Neural progenitor cell (in vitro differentiated cells): ENCODE measurements around the gene KIAA1549. TPM values are rescaled to one million over a fixed set of nuclear protein-coding genes. Genes with fewer than 3 reads are reported as not detected.

ENCODE experiments used
- DNase-seq: peaks from one replicate; pipeline ENCODE4 v3.0.0-alpha.2; 2016; ENCODE audit warnings: low spot score
- H2AFZ ChIP-seq: fragments of 200-600 bp; sonication (generic); replicated peaks from 2 replicates; pipeline ENCODE4 v1.6.1; 2016; ENCODE audit warnings: antibody characterized with exemption
- H3F3A ChIP-seq: fragments of 200-600 bp; sonication (generic); 2 replicates; pipeline ENCODE4 v1.6.1; 2016; ENCODE audit warnings: antibody characterized with exemption, low read depth
- H3K27ac ChIP-seq: fragments of 200-600 bp; sonication (generic); 2 replicates; pipeline ENCODE4 v1.5.1; 2016; ENCODE audit warnings: mild to moderate bottlenecking
- H3K27me3 ChIP-seq: fragments of 200-600 bp; sonication (generic); 2 replicates; pipeline ENCODE4 v1.6.1; 2016; ENCODE audit warnings: mild to moderate bottlenecking, moderate library complexity
- H3K36me3 ChIP-seq: fragments of 200-600 bp; sonication (generic); 2 replicates; pipeline ENCODE4 v1.5.1; 2016
- H3K4me1 ChIP-seq: fragments of 200-600 bp; sonication (generic); 2 replicates; pipeline ENCODE4 v1.6.1; 2016; ENCODE audit warnings: mixed run types
- H3K4me2 ChIP-seq: fragments of 200-600 bp; sonication (generic); 2 replicates; pipeline ENCODE4 v1.6.1; 2016
- H3K4me3 ChIP-seq: fragments of 200-600 bp; sonication (generic); 2 replicates; pipeline ENCODE4 v1.5.1; 2016
- H3K79me2 ChIP-seq: fragments of 200-600 bp; sonication (generic); 2 replicates; pipeline ENCODE4 v1.6.1; 2016; ENCODE audit warnings: low read depth
- H3K9ac ChIP-seq: fragments of 200-600 bp; sonication (generic); 2 replicates; pipeline ENCODE4 v1.6.1; 2016
- H3K9me3 ChIP-seq: fragments of 200-600 bp; sonication (generic); 2 replicates; pipeline ENCODE4 v1.5.1; 2016; ENCODE audit warnings: low read depth
- H4K20me1 ChIP-seq: fragments of 200-600 bp; sonication (generic); 2 replicates; pipeline ENCODE4 v1.6.1; 2016; ENCODE audit warnings: low read depth
- H3K27ac Mint-ChIP-seq: 3 replicates; pipeline ENCODE4 v1.8.0; 2021; ENCODE audit warnings: mixed read lengths
- H3K27me3 Mint-ChIP-seq: 2 replicates; pipeline ENCODE4 v1.8.0; 2022; ENCODE audit warnings: low read depth, mild to moderate bottlenecking, inconsistent platforms, moderate library complexity, mixed read lengths; ENCODE audit not compliant: insufficient read depth
- H3K36me3 Mint-ChIP-seq: 3 replicates; pipeline ENCODE4 v1.8.0; 2021; ENCODE audit warnings: mixed read lengths
- H3K4me1 Mint-ChIP-seq: 3 replicates; pipeline ENCODE4 v1.8.0; 2021; ENCODE audit warnings: mixed read lengths
- H3K4me3 Mint-ChIP-seq: 3 replicates; pipeline ENCODE4 v1.8.0; 2021; ENCODE audit warnings: mild to moderate bottlenecking, moderate library complexity, mixed read lengths
- H3K9me3 Mint-ChIP-seq: 3 replicates; pipeline ENCODE4 v1.8.0; 2020; ENCODE audit warnings: mixed read lengths
- EZH2 ChIP-seq: fragments of 200-600 bp; sonication (generic); IDR thresholded peaks from 2 replicates; pipeline ENCODE4 v1.6.1; 2017; ENCODE audit warnings: antibody characterized with exemption, mild to moderate bottlenecking, moderate library complexity
- EZH2phosphoT487 ChIP-seq: fragments of 200-600 bp; sonication (generic); IDR thresholded peaks from 2 replicates; pipeline ENCODE4 v1.6.1; 2017; ENCODE audit warnings: antibody characterized with exemption
- total RNA-seq: library from RNA; depleted of rRNA; stranded (reverse); fragments of >200 nt; gene quantifications from 2 replicates; pipeline ENCODE4 v1.2.3, GENCODE V29; 2015; ENCODE audit warnings: low replicate concordance
- TF ChIP-seq, protein P1 (sequence below): fragments of 200-600 bp; sonication (generic); IDR thresholded peaks from 2 replicates; pipeline ENCODE4 v1.5.1; 2017; ENCODE audit warnings: antibody characterized with exemption, mild to moderate bottlenecking

Gene KIAA1549
- total RNA-seq, 1 donor from 2014 or later = 4.8 TPM

DNA sequence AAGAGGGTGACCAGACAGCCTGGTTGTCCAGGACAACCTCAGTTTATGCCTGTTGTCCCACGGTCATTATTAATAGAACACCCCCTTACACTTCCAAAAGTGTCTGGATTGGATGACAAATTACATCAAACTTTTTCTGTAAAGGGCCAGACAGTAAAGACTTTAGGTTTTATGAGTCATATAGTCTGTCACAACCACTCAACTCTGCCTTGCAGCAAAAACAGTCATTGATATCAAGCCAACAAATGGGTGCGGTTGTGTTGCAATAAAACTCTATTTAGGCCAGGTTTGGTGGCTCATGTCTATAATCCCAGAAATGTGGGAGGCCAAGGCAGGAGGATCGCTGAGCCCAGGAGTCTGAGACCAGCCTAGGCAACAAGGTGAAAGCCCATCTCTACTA lies 116.5 kb downstream of the KIAA1549 start:
- Histone ChIP-seq H3K27me3 (no peaks in the 10 kb centered on the region), H3K27ac (no peak overlapping the region), H3K79me2 (no peaks in the 10 kb centered on the region), H4K20me1 (no peaks in the 10 kb centered on the region), H3K4me1 (no peaks in the 10 kb centered on the region), H3K9ac (no peak overlapping the region), H2AFZ (no peak overlapping the region), H3K4me3 (no peak overlapping the region), H3K36me3 (no peaks in the 10 kb centered on the region), H3K4me2 (no peak overlapping the region), H3F3A (no peaks in the 10 kb centered on the region), H3K9me3 (no peaks in the 10 kb centered on the region)
- Mint-ChIP-seq H3K4me3 (no peak overlapping the region), H3K9me3 (no peaks in the 10 kb centered on the region), H3K27ac (no peak overlapping the region), H3K27me3 (peaks cover 2% of the 10 kb centered on the region), H3K36me3 (peaks cover 45% of the 10 kb centered on the region), H3K4me1 (no peaks in the 10 kb centered on the region)
- no peak for DNase-seq
- TF ChIP-seq EZH2 (no peak), EZH2phosphoT487 (no peak)
- TF ChIP-seq, protein P1, sequence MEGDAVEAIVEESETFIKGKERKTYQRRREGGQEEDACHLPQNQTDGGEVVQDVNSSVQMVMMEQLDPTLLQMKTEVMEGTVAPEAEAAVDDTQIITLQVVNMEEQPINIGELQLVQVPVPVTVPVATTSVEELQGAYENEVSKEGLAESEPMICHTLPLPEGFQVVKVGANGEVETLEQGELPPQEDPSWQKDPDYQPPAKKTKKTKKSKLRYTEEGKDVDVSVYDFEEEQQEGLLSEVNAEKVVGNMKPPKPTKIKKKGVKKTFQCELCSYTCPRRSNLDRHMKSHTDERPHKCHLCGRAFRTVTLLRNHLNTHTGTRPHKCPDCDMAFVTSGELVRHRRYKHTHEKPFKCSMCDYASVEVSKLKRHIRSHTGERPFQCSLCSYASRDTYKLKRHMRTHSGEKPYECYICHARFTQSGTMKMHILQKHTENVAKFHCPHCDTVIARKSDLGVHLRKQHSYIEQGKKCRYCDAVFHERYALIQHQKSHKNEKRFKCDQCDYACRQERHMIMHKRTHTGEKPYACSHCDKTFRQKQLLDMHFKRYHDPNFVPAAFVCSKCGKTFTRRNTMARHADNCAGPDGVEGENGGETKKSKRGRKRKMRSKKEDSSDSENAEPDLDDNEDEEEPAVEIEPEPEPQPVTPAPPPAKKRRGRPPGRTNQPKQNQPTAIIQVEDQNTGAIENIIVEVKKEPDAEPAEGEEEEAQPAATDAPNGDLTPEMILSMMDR = no peak

DNA sequence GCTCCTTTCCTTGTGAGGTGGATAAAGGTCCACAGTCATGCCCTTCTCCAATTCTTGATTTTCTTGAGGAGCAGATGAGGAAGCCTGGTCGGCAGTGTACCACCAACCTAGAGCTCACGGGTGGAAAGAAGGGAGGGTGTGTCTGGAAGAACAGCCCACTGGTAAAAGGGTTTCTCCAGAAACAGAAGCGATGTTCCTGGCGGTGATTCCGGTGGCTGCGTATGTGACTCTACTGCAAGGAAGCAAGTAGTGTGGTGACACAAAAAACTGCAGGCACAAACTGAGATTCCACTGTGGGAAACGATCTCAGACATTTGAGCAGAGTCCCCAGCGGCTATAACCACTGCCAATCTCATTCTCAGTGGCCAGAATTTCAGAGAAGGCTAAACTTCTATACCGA lies 117.3 kb downstream of the KIAA1549 start:
- Histone ChIP-seq H3K4me3 (no peak overlapping the region), H3K4me1 (no peaks in the 10 kb centered on the region), H3K27me3 (no peaks in the 10 kb centered on the region), H3K27ac (no peak overlapping the region), H3K9me3 (no peaks in the 10 kb centered on the region), H3K36me3 (no peaks in the 10 kb centered on the region), H3K79me2 (no peaks in the 10 kb centered on the region), H3F3A (no peaks in the 10 kb centered on the region), H2AFZ (no peak overlapping the region), H3K4me2 (no peak overlapping the region), H3K9ac (no peak overlapping the region), H4K20me1 (no peaks in the 10 kb centered on the region)
- no peaks in the 10 kb centered on the region for H3K4me1 Mint-ChIP-seq
- peaks cover 2% of the 10 kb centered on the region for H3K9me3 Mint-ChIP-seq
- no peak overlapping the region for H3K4me3 Mint-ChIP-seq
- no peak overlapping the region for H3K27ac Mint-ChIP-seq
- TF ChIP-seq EZH2 (no peak), EZH2phosphoT487 (no peak)
- TF ChIP-seq, protein P1 = no peak
- DNase-seq = no peak
- peaks cover 1% of the 10 kb centered on the region for H3K27me3 Mint-ChIP-seq
- H3K36me3 Mint-ChIP-seq = peaks cover 47% of the 10 kb centered on the region

DNA sequence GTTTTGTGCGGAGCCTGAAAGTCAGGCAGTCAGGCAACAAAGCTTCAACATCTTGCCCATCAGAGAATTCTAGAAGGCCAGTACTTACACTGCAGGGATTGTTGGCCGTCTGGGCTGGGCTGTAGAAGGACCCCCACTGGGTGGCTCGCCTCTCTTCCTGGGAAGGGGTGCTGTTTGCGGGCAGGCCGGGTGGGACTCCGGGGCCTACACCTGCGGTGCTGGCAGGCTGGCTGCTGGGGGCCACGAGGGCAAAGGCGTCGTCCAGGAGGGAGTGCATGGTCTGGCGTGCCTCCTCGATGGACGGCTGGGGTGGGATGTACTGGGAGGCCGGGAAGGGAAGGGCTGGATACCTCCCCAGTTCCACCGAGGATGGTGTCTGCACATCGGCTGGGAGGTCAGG lies 120.1 kb downstream of the KIAA1549 start:
- DNase-seq = no peak
- Histone ChIP-seq H3K79me2 (no peaks in the 10 kb centered on the region), H3K36me3 (no peaks in the 10 kb centered on the region), H3F3A (no peaks in the 10 kb centered on the region), H3K4me3 (no peak overlapping the region), H2AFZ (no peak overlapping the region), H3K27me3 (no peaks in the 10 kb centered on the region), H4K20me1 (no peaks in the 10 kb centered on the region), H3K4me1 (no peaks in the 10 kb centered on the region), H3K4me2 (no peak overlapping the region), H3K9ac (no peak overlapping the region), H3K9me3 (no peaks in the 10 kb centered on the region), H3K27ac (no peak overlapping the region)
- H3K9me3 Mint-ChIP-seq = peaks cover 7% of the 10 kb centered on the region
- no peak overlapping the region for H3K4me3 Mint-ChIP-seq
- no peak overlapping the region for H3K27ac Mint-ChIP-seq
- peaks cover 60% of the 10 kb centered on the region for H3K36me3 Mint-ChIP-seq
- TF ChIP-seq, protein P1 = no peak
- no peak for TF ChIP-seq EZH2phosphoT487
- no peak for TF ChIP-seq EZH2
- H3K27me3 Mint-ChIP-seq = no peaks in the 10 kb centered on the region
- H3K4me1 Mint-ChIP-seq = no peaks in the 10 kb centered on the region

DNA sequence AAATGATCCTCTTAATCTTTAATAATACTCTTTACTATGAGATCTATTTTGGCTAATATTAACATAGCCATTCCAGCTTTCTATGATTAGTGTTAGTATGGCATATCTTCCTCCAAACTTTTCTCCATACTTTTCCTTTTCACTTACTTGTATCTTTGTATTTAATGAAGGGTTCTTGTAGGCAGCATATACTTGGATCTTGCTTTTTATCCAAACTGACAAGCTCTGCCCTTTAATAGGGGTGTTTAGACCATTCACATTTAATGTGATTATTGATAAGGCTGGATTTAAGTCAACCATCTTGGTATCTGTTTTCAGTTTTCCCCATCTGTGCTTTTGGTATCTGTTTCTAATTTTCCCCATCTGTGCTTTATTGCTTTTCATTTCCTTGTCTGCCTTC lies 123.5 kb downstream of the KIAA1549 start:
- H3K9ac ChIP-seq = no peak overlapping the region
- TF ChIP-seq EZH2phosphoT487 (no peak), EZH2 (no peak)
- TF ChIP-seq, protein P1 = no peak
- H3K27ac ChIP-seq = no peak overlapping the region
- H3K4me2 ChIP-seq = no peak overlapping the region
- Mint-ChIP-seq H3K27ac (no peak overlapping the region), H3K4me1 (peaks cover 1% of the 10 kb centered on the region), H3K4me3 (no peak overlapping the region), H3K27me3 (peaks cover 2% of the 10 kb centered on the region), H3K36me3 (peaks cover 51% of the 10 kb centered on the region), H3K9me3 (peaks cover 7% of the 10 kb centered on the region)
- no peaks in the 10 kb centered on the region for H4K20me1 ChIP-seq
- no peaks in the 10 kb centered on the region for H3F3A ChIP-seq
- no peak overlapping the region for H2AFZ ChIP-seq
- H3K27me3 ChIP-seq = no peaks in the 10 kb centered on the region
- H3K79me2 ChIP-seq = no peaks in the 10 kb centered on the region
- DNase-seq = no peak
- H3K9me3 ChIP-seq = no peaks in the 10 kb centered on the region
- H3K36me3 ChIP-seq = no peaks in the 10 kb centered on the region
- no peak overlapping the region for H3K4me3 ChIP-seq
- H3K4me1 ChIP-seq = no peaks in the 10 kb centered on the region
